GM18499 (cell line): ENCODE data around the gene NXF1.
"Not testable (repeated sequence)": the region's sequence is repeated elsewhere in the genome, so short reads cannot be mapped to it uniquely, and the experiment has no call there.

Experiments
- ATAC-seq: cut with Tn5 transposase; IDR thresholded peaks from one replicate; pipeline ENCODE4 v1.9.1; 2021; ENCODE audit warnings: moderate number of reproducible peaks; ENCODE audit not compliant: insufficient read depth, unreplicated experiment

Gene NXF1

GRCh38 chr11:62832336-62833234 is 27.3 kb upstream of the NXF1 start, which contains the start of gene TEX54:
TEX54 (minus strand) TSS chr11:62832841.
- no peak for ATAC-seq

- peak; percentile 56 for ATAC-seq
Measured at GRCh38 chr11:62831520-62832335, 26.5 kb upstream of the NXF1 start, which contains the start of gene STX5. STX5 (minus strand) TSS chr11:62832051; CDS start chr11:62831243, 808 bp downstream.

- ATAC-seq, result peak; percentile 3
Measured at GRCh38 chr11:62830904-62831519, 25.8 kb upstream of the NXF1 start.

DNA sequence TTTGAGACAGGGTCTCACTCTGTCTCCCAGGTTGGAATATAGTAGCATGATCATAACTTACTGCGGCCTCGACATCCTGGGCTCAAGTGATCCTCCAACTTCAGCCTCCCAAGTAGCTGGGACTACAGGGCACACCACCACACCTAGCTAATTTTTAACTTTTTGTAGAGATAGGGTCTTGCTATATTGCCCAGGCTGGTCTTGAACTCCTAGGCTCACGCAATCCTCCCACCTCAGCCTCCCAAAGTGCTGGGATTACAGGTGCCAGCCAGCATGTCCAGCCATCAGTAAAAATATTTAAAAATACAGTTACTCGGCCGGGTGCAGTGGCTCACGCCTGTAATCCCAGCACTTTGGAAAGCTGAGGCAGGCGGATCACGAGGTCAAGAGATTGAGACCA is 22.9 kb upstream of the NXF1 start:
- ATAC-seq, result not testable (repeated sequence)

DNA sequence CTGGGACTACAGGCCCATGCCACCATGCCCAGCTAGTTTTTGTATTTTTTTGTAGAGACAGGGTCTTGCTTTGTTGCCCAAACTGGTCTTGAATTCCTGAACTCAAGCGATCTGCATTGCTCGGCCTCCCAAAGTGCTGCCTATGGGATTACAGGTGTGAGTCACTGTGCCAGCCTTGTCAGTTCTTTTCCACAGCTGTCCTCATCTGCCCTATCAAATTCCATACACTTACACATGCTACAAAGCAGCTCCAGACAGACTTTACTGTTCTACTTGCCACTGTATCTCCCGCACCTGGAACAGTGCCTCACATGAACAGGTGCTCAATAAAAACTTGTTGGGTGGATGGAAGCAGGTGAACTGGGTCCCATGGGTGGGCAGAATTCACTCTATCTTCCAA is 18.4 kb upstream of the NXF1 start:
- ATAC-seq, result no peak

DNA sequence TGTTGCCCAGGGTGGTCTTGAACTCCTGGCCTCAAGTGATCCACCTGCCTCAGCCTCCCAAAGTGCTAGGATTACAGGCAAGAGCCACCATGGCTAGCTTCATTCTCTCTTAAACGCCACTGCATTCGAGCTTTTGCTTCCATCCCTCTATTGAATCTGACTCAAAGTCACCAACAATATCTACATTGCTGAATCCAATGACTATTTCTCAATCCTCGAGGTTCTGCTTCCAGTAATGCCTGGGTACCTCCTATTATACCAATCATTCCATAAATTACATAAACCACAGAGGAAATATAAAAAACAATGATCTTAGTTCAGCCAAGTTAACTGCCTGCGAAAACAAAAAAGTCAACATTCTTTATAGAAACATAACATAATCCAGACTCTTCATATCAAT is 11.9 kb upstream of the NXF1 start:
- no peak for ATAC-seq

DNA sequence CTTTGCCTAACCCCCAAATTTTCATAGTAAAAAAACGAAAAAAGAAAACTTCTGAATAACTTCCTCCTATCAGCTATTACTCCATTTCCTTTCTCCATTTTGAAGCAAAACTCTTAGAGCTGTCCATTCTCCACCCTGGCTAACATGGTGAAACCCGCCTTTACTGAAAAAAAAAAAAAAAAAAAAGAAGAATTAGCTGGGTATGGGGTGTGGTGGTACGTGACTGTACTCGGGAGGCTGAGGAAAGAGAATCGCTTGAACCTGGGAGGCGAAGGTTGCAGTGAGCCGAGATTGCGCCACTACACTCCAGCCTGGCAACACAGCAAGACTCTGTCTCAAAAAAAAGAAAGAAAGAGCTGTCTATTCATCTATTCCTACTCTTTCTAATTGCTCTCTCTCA is 11.3 kb upstream of the NXF1 start:
- no peak for ATAC-seq

DNA sequence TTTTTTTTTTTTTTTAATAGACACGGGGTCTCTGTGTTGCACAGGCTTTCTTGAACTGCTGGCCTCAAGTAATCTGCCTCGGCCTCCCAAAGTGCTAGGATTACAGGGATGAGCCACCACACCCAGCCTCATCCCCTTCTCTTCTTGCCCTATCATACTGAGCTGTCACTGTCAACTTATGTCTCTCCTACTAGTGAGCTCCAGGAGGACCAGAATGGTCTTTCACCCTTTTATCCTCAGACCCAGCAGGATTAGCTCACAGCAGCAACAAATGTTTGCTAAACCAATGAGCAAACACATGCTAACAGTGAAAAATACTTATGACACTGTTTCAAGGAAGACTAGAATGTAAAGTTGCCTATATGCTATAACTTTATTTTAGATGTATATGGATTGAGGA is 6.4 kb upstream of the NXF1 start:
- no peak for ATAC-seq

DNA sequence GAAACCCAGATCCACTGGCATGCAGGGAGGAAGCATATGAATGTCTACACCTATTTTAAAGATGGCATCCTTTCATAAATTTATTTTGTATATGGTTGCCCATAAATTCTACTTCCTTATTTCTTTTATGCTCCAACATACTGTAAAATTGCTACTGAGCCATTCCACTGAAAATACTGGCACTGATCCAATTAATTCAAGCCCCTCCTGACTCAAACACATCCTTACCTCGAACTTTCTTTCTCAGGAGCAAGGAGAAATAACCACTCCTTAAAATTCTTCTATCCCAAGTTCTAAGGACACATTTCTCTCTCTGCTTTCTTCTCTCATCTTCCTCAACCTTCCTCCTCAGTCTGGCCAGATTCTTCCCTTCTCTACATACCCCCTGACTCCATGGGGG is 5.5 kb upstream of the NXF1 start:
- ATAC-seq, result no peak

DNA sequence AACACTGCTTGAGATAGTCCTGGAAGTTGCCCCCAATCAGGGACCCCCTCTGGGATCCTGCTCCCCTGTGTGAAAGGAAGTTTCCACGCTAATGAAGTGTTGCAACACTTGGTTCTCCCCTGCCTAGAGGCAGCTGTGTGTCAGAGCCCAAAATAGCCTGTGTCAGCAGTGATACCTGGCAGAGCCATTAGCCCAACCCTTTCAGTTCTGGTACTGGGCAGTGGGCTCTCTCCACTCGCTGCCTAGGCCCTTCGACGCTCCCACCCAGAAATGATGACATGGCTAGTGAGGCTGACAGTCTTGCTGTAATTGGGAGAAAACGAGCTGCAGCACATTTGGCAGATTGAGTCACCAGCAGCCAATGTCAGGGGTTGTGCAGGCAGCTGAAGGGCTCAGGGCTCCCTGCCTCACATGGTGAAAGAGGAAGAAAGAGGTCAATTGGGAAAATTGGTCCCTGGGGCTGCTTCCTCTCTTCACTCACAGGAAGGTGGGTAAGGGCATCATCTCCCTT is 1.4 kb upstream of the NXF1 start:
- ATAC-seq, result no peak

DNA sequence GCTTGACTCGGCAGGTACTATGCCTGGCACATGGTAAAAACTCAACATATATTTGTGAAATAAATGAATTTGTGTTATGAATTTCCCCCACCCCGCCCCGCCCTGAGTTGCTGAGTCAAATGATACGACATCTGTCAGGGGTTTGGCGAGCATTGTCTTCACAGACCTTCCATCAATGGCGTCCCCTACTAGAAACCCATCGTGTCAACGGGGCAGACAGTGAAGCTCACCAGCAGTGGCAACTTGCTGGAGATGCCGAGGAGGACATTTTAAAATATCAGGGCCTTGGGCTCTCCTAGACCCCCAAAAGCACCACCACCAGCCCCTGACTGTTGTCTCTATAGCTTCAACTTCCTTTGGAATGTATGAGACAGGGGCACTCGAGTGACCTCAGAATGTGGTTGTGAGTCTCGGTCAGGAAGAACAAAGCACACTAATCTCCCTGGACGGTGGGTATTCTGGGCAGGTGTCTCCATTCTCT is 761 bp upstream of the NXF1 start:
- no peak for ATAC-seq

GRCh38 chr11:62804310-62805075 is 747 bp downstream of the NXF1 start:
- ATAC-seq, result no peak

GRCh38 chr11:62801071-62801470 is 4.2 kb downstream of the NXF1 start:
- no peak for ATAC-seq

DNA sequence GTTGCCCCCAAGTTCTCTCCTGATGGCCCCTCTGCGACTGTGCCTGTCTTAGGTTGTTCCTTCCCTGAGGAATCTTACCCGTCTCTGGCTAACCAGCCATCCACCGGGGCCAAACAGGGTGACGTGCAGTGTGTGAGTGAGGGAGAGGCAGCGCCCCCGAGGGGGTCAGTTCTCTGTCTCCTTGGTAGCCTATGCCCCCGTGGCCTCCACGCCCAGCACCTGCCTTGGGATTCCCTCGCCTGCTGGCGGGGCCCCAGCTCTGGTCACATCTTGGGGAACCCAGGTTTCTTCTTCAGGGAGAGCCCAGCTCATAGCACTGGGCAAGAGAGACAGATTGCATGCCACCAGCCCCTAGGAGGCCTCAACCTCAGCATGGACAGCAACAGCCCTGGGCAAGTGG is 5.8 kb downstream of the NXF1 start:
- no peak for ATAC-seq

DNA sequence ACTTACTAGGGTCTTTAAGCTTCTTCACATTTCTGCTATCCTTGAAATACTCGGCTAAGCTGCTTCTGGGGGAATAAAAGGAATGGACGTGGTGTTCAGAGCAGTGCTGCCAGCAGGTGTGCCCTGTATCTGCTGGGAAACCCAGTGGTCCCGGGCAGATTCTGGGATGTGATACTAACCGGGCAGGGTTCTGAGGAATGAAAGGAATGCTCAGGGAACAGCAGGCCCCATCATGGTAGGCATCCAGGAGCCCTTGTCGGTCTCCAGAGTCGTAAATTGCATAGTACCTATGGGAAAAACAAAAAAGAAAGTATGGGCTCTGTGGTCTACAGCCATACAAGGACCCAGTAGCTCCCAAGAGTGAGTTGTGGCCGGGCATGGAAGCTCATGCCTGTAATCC is 9.0 kb downstream of the NXF1 start:
- ATAC-seq, result no peak

DNA sequence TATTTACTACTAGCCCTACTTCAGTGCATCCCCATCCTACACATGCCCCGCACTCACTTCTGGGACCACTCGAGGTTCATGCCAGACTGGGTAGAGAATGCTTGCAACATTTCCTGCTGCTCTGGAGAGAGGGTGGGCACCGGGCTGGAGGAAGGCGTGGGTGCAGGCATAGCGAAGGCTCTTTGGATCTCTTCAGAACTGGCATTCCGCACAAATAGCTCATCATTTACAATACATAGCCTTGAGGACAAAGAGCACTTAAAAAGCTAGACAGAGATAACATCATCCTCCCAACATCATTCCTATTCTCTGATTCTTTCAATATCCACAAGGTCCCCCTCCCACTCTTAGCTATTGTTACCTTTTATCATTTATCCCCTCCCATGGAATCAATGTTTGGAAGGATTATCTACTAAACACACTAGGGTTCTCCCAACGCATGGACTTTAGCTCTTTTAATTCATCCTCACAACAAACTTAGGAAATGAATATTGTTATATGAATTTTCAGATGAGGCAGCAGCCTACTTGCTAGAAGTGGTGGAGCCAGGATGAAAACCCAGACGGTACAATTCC is 11.0 kb downstream of the NXF1 start:
- no peak for ATAC-seq

- ATAC-seq, result no peak
Measured at GRCh38 chr11:62792202-62792575, 13.1 kb downstream of the NXF1 start.

- no peak for ATAC-seq
Measured at GRCh38 chr11:62791501-62792201, 13.6 kb downstream of the NXF1 start, which contains the start of gene TMEM223. TMEM223 (minus strand) TSS chr11:62792006; CDS start chr11:62791994, 12 bp downstream.

- ATAC-seq, result no peak
Measured at GRCh38 chr11:62789576-62789975, 15.7 kb downstream of the NXF1 start.
